H9 (cell line): ENCODE results near the gene PEX16. TPM values are rescaled to one million over a fixed set of nuclear protein-coding genes. Genes with fewer than 3 reads are reported as not detected.

ENCODE experiments used
- DNase-seq: peaks from one replicate; pipeline ENCODE4 v3.0.0-alpha.2; 2017
- H2AFZ ChIP-seq: one replicate; pipeline ENCODE4 v1.6.1; 2013; ENCODE audit warnings: mild to moderate bottlenecking, low read length, control low read depth, moderate library complexity
- H2AK5ac ChIP-seq: 2 replicates; pipeline ENCODE4 v1.6.1; 2013; ENCODE audit warnings: low read length, control low read depth, mixed read lengths; ENCODE audit not compliant: insufficient read length
- H2BK120ac ChIP-seq: one replicate; pipeline ENCODE4 v1.6.1; 2013; ENCODE audit warnings: low read depth, mild to moderate bottlenecking, low read length, control low read depth, inconsistent platforms; ENCODE audit not compliant: poor library complexity, severe bottlenecking
- H2BK12ac ChIP-seq: 2 replicates; pipeline ENCODE4 v1.6.1; 2013; ENCODE audit warnings: low read length, control low read depth, mixed read lengths, low read depth; ENCODE audit not compliant: insufficient read length
- H2BK15ac ChIP-seq: 2 replicates; pipeline ENCODE4 v1.6.1; 2013; ENCODE audit warnings: low read depth, low read length, control low read depth
- H2BK20ac ChIP-seq: one replicate; pipeline ENCODE4 v1.6.1; 2013; ENCODE audit warnings: low read depth, mild to moderate bottlenecking, low read length, control low read depth, inconsistent platforms; ENCODE audit not compliant: poor library complexity, severe bottlenecking
- H2BK5ac ChIP-seq: 2 replicates; pipeline ENCODE4 v1.6.1; 2013; ENCODE audit warnings: low read length, control low read depth, mixed read lengths; ENCODE audit not compliant: insufficient read length
- H3K14ac ChIP-seq: 2 replicates; pipeline ENCODE4 v1.6.1; 2013; ENCODE audit warnings: low read length, control low read depth; ENCODE audit not compliant: insufficient read depth
- H3K18ac ChIP-seq: 2 replicates; pipeline ENCODE4 v1.6.1; 2013; ENCODE audit warnings: low read depth, mild to moderate bottlenecking, mixed read lengths, low read length, control low read depth; ENCODE audit not compliant: insufficient read length
- H3K23ac ChIP-seq: 2 replicates; pipeline ENCODE4 v1.6.1; 2013; ENCODE audit warnings: low read length, control low read depth, mixed read lengths, low read depth; ENCODE audit not compliant: insufficient read length
- H3K23me2 ChIP-seq: 2 replicates; pipeline ENCODE4 v1.6.1; 2013; ENCODE audit warnings: low read depth, mild to moderate bottlenecking, mixed read lengths, low read length, control low read depth; ENCODE audit not compliant: insufficient read length, poor library complexity, severe bottlenecking
- H3K27ac ChIP-seq: 2 replicates; pipeline ENCODE4 v1.5.1; 2013; ENCODE audit warnings: low read length, control low read depth, mixed read lengths, low read depth; ENCODE audit not compliant: insufficient read length
- H3K27me3 ChIP-seq: 2 replicates; pipeline ENCODE4 v1.6.1; 2013; ENCODE audit warnings: low read length, control low read depth, inconsistent platforms; ENCODE audit not compliant: insufficient read depth
- H3K4ac ChIP-seq: 2 replicates; pipeline ENCODE4 v1.6.1; 2013; ENCODE audit warnings: low read depth, mild to moderate bottlenecking, control low read depth, inconsistent platforms, low read length, moderate library complexity
- H3K4me1 ChIP-seq: 2 replicates; pipeline ENCODE4 v1.6.1; 2013; ENCODE audit warnings: low read length, control low read depth, inconsistent platforms; ENCODE audit not compliant: insufficient read depth
- H3K4me2 ChIP-seq: 2 replicates; pipeline ENCODE4 v1.6.1; 2013; ENCODE audit warnings: low read length, control low read depth, mixed read lengths; ENCODE audit not compliant: insufficient read length, insufficient read depth
- H3K56ac ChIP-seq: 2 replicates; pipeline ENCODE4 v1.6.1; 2013; ENCODE audit warnings: low read depth, mild to moderate bottlenecking, mixed read lengths, low read length, control low read depth; ENCODE audit not compliant: insufficient read length
- H3K79me1 ChIP-seq: 2 replicates; pipeline ENCODE4 v1.6.1; 2013; ENCODE audit warnings: low read depth, mild to moderate bottlenecking, moderate library complexity, low read length, control low read depth, inconsistent platforms; ENCODE audit not compliant: insufficient read depth, poor library complexity, severe bottlenecking
- H3K79me2 ChIP-seq: 2 replicates; pipeline ENCODE4 v1.6.1; 2013; ENCODE audit warnings: low read length, control low read depth, inconsistent platforms; ENCODE audit not compliant: insufficient read depth
- H3K9ac ChIP-seq: 2 replicates; pipeline ENCODE4 v1.6.1; 2013; ENCODE audit warnings: low read length, control low read depth, mixed read lengths; ENCODE audit not compliant: insufficient read length; ENCODE audit errors: extremely low read depth
- H3K9me3 ChIP-seq: one replicate; pipeline ENCODE4 v1.6.1; 2013; ENCODE audit warnings: low read depth, low read length, inconsistent platforms; ENCODE audit not compliant: control insufficient read depth
- H3T11ph ChIP-seq: one replicate; pipeline ENCODE4 v1.6.1; 2013; ENCODE audit warnings: mild to moderate bottlenecking, low read length, control low read depth, inconsistent platforms
- H4K20me1 ChIP-seq: one replicate; pipeline ENCODE4 v1.6.1; 2013; ENCODE audit not compliant: control insufficient read depth, insufficient read length, insufficient read depth
- H4K5ac ChIP-seq: 2 replicates; pipeline ENCODE4 v1.6.1; 2013; ENCODE audit warnings: low read depth, mild to moderate bottlenecking, mixed read lengths, low read length, control low read depth; ENCODE audit not compliant: insufficient read length
- H4K8ac ChIP-seq: replicated peaks from 2 replicates; pipeline ENCODE4 v1.6.1; 2013; ENCODE audit warnings: low read length, control low read depth, mixed read lengths, low read depth; ENCODE audit not compliant: insufficient read length
- H4K91ac ChIP-seq: 2 replicates; pipeline ENCODE4 v1.6.1; 2013; ENCODE audit warnings: low read depth, mild to moderate bottlenecking, moderate library complexity, mixed read lengths, low read length, control low read depth; ENCODE audit not compliant: insufficient read length
- H3K27ac Mint-ChIP-seq, 3 experiments: 2 replicates in 2 of 3; 3 replicates in 1 of 3; pipeline ENCODE4 v1.8.0; 2020 to 2021; ENCODE audit warnings: mixed read lengths in 3 of 3, mild to moderate bottlenecking in 1 of 3, moderate library complexity in 1 of 3
- H3K27me3 Mint-ChIP-seq: 2 replicates; pipeline ENCODE4 v1.8.0; 2021; ENCODE audit warnings: low read depth, mild to moderate bottlenecking, moderate library complexity, mixed read lengths
- H3K36me3 Mint-ChIP-seq, 3 experiments: 2 replicates in 2 of 3; 3 replicates in 1 of 3; pipeline ENCODE4 v1.8.0; 2020 to 2021; ENCODE audit warnings: low read depth in 3 of 3, mixed read lengths in 3 of 3; ENCODE audit not compliant: insufficient read depth in 1 of 3
- H3K4me1 Mint-ChIP-seq, 2 experiments: 2 replicates each; pipeline ENCODE4 v1.8.0; 2020; ENCODE audit warnings: mixed read lengths in 2 of 2
- H3K4me3 Mint-ChIP-seq, 2 experiments: 2 replicates in 1 of 2; 3 replicates in 1 of 2; pipeline ENCODE4 v1.8.0; 2020 to 2021; ENCODE audit warnings: mild to moderate bottlenecking in 2 of 2, mixed read lengths in 2 of 2, moderate library complexity in 1 of 2
- H3K9me3 Mint-ChIP-seq, 2 experiments: 2 replicates in 1 of 2; 3 replicates in 1 of 2; pipeline ENCODE4 v1.8.0; 2020; ENCODE audit warnings: mild to moderate bottlenecking in 2 of 2, mixed read lengths in 2 of 2, moderate library complexity in 1 of 2
- CTCF ChIP-seq: fragments of 200-600 bp; sonication (generic); conservative IDR thresholded peaks from 3 replicates; pipeline ENCODE4 v1.8.0; 2021; ENCODE audit warnings: antibody characterized with exemption, mild to moderate bottlenecking
- WGBS: extraction: QIAGEN DNeasy Blood & Tissue Kit; methylation state at CpG from one replicate; pipeline ENCODE4 v1.1.7; 2013; ENCODE audit warnings: missing lambda C conversion rate, low lambda C conversion rate, mixed read lengths; ENCODE audit not compliant: insufficient read length; ENCODE audit errors: extremely low coverage; 5-methylcytosine and 5-hydroxymethylcytosine counted together
- total RNA-seq: library from RNA; stranded (reverse); gene quantifications from 2 replicates; pipeline ENCODE4 v1.2.1, GENCODE V29; 2021

PEX16 gene
- total RNA-seq, 1 experiment from 2014 or later: 30.8 TPM

- no CpG with 5 or more reads among the region's 19 CpGs for WGBS
- H3K23ac ChIP-seq: no peak overlapping the region
- no peak overlapping the region for H4K8ac ChIP-seq
- H3K9me3 Mint-ChIP-seq: no peaks in the 10 kb centered on the region
- H3K4me1 ChIP-seq: no peaks in the 10 kb centered on the region
- H3K4me1 Mint-ChIP-seq: peaks cover 3 to 5% of the 10 kb centered on the region in 2 experiments
- no peak overlapping the region for H3T11ph ChIP-seq
- peaks cover 3% of the 10 kb centered on the region for H3K23me2 ChIP-seq
- no peak overlapping the region for H3K27ac Mint-ChIP-seq
- no peaks in the 10 kb centered on the region for H3K9me3 ChIP-seq
- H2AFZ ChIP-seq: no peak overlapping the region
- H3K27me3 Mint-ChIP-seq: no peaks in the 10 kb centered on the region
- H4K91ac ChIP-seq: no peak overlapping the region
- H2BK120ac ChIP-seq: no peak overlapping the region
- H3K4me3 Mint-ChIP-seq: no peak overlapping the region; a peak in 1 of 5 replicates
- no peak overlapping the region for H4K5ac ChIP-seq
- no peak for DNase-seq
- no peak overlapping the region for H3K18ac ChIP-seq
- peaks cover 5 to 40% (median 29%) of the 10 kb centered on the region in 3 experiments; a peak in 6 of 7 replicates for H3K36me3 Mint-ChIP-seq
- H3K56ac ChIP-seq: no peak overlapping the region
- H2AK5ac ChIP-seq: no peak overlapping the region
- H3K79me1 ChIP-seq: no peaks in the 10 kb centered on the region
- H2BK20ac ChIP-seq: no peak overlapping the region
- H3K4ac ChIP-seq: no peak overlapping the region
- H2BK15ac ChIP-seq: no peak overlapping the region
- no peak overlapping the region for H2BK12ac ChIP-seq
- TF ChIP-seq CTCF: no peak
- no peak overlapping the region for H3K14ac ChIP-seq
- no peak overlapping the region for H3K27ac ChIP-seq
- no peaks in the 10 kb centered on the region for H3K27me3 ChIP-seq
- H3K9ac ChIP-seq: no peak overlapping the region
- no peaks in the 10 kb centered on the region for H3K79me2 ChIP-seq
- no peak overlapping the region for H3K4me2 ChIP-seq
- no peaks in the 10 kb centered on the region for H4K20me1 ChIP-seq
- no peak overlapping the region for H2BK5ac ChIP-seq
Measured at GRCh38 chr11:45913514-45913913, 4.2 kb downstream of the PEX16 start.
